Calu3 (cell line): ENCODE data around the gene NCL. TPM values are rescaled to one million over a fixed set of nuclear protein-coding genes. Genes with fewer than 3 reads are reported as not detected.

ENCODE experiments used
- BruUV-seq: library from RNA; stranded (reverse); fragments of 400-500 nt; replicated peaks from 2 replicates; lab custom pipeline; 2021; lab: Mats Ljungman, UMichigan
- CTCF ChIA-PET: fragments of 300-600 bp; sonication (Branson Sonifier 250); formaldehyde crosslinking; loops from one replicate; lab custom pipeline; 2022; ENCODE audit warnings: antibody characterized with exemption; lab: Charles Lee
- DNase-seq: peaks from one replicate; pipeline ENCODE4 v3.0.0; 2022
- H3K27ac Mint-ChIP-seq: one replicate; pipeline ENCODE4 v1.8.0; 2022; ENCODE audit warnings: mixed read lengths; ENCODE audit not compliant: unreplicated experiment
- H3K27me3 Mint-ChIP-seq: one replicate; pipeline ENCODE4 v1.8.0; 2022; ENCODE audit warnings: mixed read lengths; ENCODE audit not compliant: unreplicated experiment
- H3K36me3 Mint-ChIP-seq: one replicate; pipeline ENCODE4 v1.8.0; 2022; ENCODE audit warnings: mild to moderate bottlenecking, moderate library complexity, mixed read lengths; ENCODE audit not compliant: insufficient read depth, unreplicated experiment
- H3K4me1 Mint-ChIP-seq: one replicate; pipeline ENCODE4 v1.8.0; 2022; ENCODE audit warnings: mild to moderate bottlenecking, low read depth, mixed read lengths; ENCODE audit not compliant: unreplicated experiment
- H3K4me3 Mint-ChIP-seq: one replicate; pipeline ENCODE4 v1.8.0; 2022; ENCODE audit warnings: mild to moderate bottlenecking, low read depth, moderate library complexity, mixed read lengths; ENCODE audit not compliant: unreplicated experiment
- H3K9me3 Mint-ChIP-seq: one replicate; pipeline ENCODE4 v1.8.0; 2022; ENCODE audit warnings: low read depth, mixed read lengths; ENCODE audit not compliant: unreplicated experiment
- intact Hi-C: fragments of 100-400 bp; cut with micrococcal nuclease; formaldehyde crosslinking; loops from one replicate; pipeline ENCODE4 v1.10.0; 2022; ENCODE audit not compliant: unreplicated experiment
- total RNA-seq: library from RNA; stranded (reverse); gene quantifications from 2 replicates; pipeline ENCODE4 v1.2.3, GENCODE V29; 2022
- TF ChIP-seq, protein P1 (sequence below): fragments of 200-600 bp; IDR thresholded peaks from one replicate; pipeline ENCODE4 v1.8.0; 2022; ENCODE audit warnings: antibody characterized with exemption; ENCODE audit not compliant: unreplicated experiment

The NCL gene
- total RNA-seq, 1 experiment from 2014 or later = 719 TPM

DNA sequence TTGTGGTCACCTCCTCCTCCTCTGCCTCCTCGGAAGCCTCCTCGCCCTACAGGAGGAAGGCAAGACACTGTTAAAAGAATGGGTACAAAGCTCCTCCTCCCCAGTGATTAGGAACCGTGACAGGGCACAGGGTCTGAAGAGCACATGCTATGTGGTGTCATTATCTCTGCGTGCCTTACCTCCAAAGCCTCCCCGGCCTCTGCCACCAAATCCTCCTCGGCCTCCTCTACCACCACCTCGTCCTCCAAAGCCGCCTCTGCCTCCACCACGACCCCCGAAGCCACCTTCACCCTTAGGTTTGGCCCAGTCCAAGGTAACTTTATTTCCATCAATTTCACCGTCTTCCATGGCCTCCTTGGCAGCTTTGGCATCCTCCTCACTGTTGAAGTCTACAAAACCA, 9.1 kb downstream of the NCL start:
- DNase-seq = no peak
- TF ChIP-seq, protein P1, sequence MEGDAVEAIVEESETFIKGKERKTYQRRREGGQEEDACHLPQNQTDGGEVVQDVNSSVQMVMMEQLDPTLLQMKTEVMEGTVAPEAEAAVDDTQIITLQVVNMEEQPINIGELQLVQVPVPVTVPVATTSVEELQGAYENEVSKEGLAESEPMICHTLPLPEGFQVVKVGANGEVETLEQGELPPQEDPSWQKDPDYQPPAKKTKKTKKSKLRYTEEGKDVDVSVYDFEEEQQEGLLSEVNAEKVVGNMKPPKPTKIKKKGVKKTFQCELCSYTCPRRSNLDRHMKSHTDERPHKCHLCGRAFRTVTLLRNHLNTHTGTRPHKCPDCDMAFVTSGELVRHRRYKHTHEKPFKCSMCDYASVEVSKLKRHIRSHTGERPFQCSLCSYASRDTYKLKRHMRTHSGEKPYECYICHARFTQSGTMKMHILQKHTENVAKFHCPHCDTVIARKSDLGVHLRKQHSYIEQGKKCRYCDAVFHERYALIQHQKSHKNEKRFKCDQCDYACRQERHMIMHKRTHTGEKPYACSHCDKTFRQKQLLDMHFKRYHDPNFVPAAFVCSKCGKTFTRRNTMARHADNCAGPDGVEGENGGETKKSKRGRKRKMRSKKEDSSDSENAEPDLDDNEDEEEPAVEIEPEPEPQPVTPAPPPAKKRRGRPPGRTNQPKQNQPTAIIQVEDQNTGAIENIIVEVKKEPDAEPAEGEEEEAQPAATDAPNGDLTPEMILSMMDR = no peak
- no peak overlapping the region for H3K4me3 Mint-ChIP-seq

GRCh38 chr2:231454361-231454791, 9.9 kb downstream of the NCL start:
- intact Hi-C loops = no loop called here
- H3K4me1 Mint-ChIP-seq = peaks cover 8% of the 10 kb centered on the region
- peak overlapping the region; percentile 44 for H3K27ac Mint-ChIP-seq
- TF ChIP-seq, protein P1 = no peak
- BruUV-seq = no TSS peak
- H3K4me3 Mint-ChIP-seq = no peak overlapping the region
- DNase-seq = no peak
- CTCF ChIA-PET = interaction anchor here (1.4 kb wide), 1 partner anchor 350 kb away, joined by 3 read pairs; no protein-coding TSS in a partner anchor
- no peaks in the 10 kb centered on the region for H3K9me3 Mint-ChIP-seq
- peaks cover 90% of the 10 kb centered on the region for H3K36me3 Mint-ChIP-seq
- no peaks in the 10 kb centered on the region for H3K27me3 Mint-ChIP-seq

More for the DNA sequence above, 9.1 kb downstream of the NCL start:
- Mint-ChIP-seq H3K27ac (peak overlapping the region; percentile 53), H3K27me3 (no peaks in the 10 kb centered on the region), H3K36me3 (peaks cover 99% of the 10 kb centered on the region), H3K4me1 (peaks cover 13% of the 10 kb centered on the region), H3K9me3 (no peaks in the 10 kb centered on the region)
- intact Hi-C loops = no loop called here
- BruUV-seq = no TSS peak
- CTCF ChIA-PET = no interaction called here

DNA sequence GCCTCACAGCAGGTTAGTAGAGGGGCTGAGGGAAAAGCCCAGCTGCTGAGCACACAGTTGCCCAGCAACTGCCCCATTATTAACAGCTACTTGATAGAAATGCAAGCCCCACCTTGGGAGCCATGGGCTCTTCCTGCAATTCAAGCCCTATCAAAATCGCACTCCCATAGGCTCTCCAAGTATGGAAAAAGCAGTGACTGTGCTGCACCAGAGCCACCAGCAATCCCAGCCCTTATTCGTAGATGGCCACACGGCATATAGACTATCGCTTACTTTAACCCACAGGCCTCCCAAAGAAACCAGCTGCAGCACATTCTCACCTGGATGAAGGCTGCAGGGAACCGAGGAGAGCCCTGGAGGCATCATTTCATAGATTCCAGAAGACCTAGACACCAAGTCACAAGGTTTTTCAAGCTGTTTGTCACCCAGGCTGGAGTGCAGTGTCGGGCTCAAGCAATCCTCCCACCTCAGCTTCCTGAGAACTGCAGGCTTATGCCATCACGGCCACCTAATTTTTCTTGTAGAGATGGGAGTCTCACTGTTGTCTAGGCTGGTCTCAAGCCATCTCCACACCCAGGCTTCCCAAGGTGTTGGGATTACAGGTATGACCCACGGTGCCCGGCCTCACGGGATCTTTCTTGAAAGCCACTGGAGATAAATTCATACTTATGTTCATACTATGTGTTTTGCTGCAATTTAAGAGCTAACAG, 11.3 kb downstream of the NCL start:
- H3K4me3 Mint-ChIP-seq = no peak overlapping the region
- BruUV-seq = no TSS peak
- CTCF ChIA-PET = interaction anchor here (1.4 to 2.7 kb wide), 2 partner anchors 226 to 349 kb away, joined by 3 to 22 read pairs; no protein-coding TSS in a partner anchor
- intact Hi-C loops = loop anchor here (1.0 kb wide), 1 partner anchor 226 kb away; no protein-coding TSS in a partner anchor
- TF ChIP-seq, protein P1 = no peak
- DNase-seq = no peak
- H3K9me3 Mint-ChIP-seq = no peaks in the 10 kb centered on the region
- no peaks in the 10 kb centered on the region for H3K27me3 Mint-ChIP-seq
- peaks cover 76% of the 10 kb centered on the region for H3K36me3 Mint-ChIP-seq
- peaks cover 2% of the 10 kb centered on the region for H3K4me1 Mint-ChIP-seq
- peak overlapping the region; percentile 42 for H3K27ac Mint-ChIP-seq

DNA sequence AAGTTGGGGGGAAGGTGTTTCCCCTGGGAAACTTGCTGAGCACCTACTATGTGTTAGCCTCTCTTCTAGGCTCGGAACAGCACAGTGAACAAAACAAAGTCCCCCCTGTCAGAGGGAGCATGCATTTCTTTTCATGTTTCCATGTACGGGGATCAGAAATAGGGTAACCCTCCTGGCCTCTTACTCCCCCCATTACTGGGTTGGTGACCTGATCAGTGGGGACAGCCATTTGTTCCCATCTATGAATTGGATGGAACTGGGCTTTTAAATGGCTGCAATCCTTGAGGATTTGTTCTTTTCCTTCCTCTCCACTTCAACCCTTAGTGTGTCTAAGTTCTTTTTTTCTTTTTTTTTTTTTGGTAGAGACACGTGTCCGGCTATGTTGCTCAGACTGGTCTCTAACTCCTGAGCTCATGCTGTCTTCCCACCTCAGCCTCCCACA, 13.7 kb downstream of the NCL start:
- H3K36me3 Mint-ChIP-seq = peaks cover 52% of the 10 kb centered on the region
- no TSS peak for BruUV-seq
- intact Hi-C loops = no loop called here
- no peaks in the 10 kb centered on the region for H3K9me3 Mint-ChIP-seq
- H3K27me3 Mint-ChIP-seq = no peaks in the 10 kb centered on the region
- CTCF ChIA-PET = interaction anchor here (2.7 kb wide), 1 partner anchor 223 kb away, joined by 22 read pairs; no protein-coding TSS in a partner anchor
- H3K4me1 Mint-ChIP-seq = no peaks in the 10 kb centered on the region
- TF ChIP-seq, protein P1 = no peak
- DNase-seq = no peak
- H3K27ac Mint-ChIP-seq = peak overlapping the region; percentile 42
- H3K4me3 Mint-ChIP-seq = no peak overlapping the region
